IMR-90 (cell line): ENCODE data around the gene STK31. TPM values are rescaled to one million over a fixed set of nuclear protein-coding genes. Genes with fewer than 3 reads are reported as not detected.

ENCODE experiments used
- ATAC-seq: fragments of 200-7000 bp; cut with Tn5 transposase; 2 replicates; pipeline ENCODE4 v1.9.1; 2020; ENCODE audit warnings: low read depth, mild to moderate bottlenecking, moderate library complexity
- BruUV-seq: library from RNA; stranded (reverse); fragments of 400-500 nt; replicated peaks from 2 replicates; lab custom pipeline; 2021; lab: Mats Ljungman, UMichigan
- CTCF ChIA-PET: fragments of 300-600 bp; formaldehyde crosslinking; extraction: SDS; loops from one replicate; lab custom pipeline; 2021; ENCODE audit warnings: antibody characterized with exemption; lab: Yijun Ruan, JAX
- POLR2A ChIA-PET: fragments of 300-600 bp; sonication (Branson Sonifier 250); formaldehyde crosslinking; loops from one replicate; lab custom pipeline; 2022; ENCODE audit warnings: antibody characterized with exemption; ENCODE audit not compliant: unreplicated experiment; lab: Charles Lee
- DNase-seq: peaks from one replicate; pipeline ENCODE4 v3.0.0; 2013
- H2AFZ ChIP-seq: replicated peaks from 2 replicates; pipeline ENCODE3; 2013; ENCODE audit warnings: low read length, mild to moderate bottlenecking; ENCODE audit not compliant: poor library complexity
- H2AK5ac ChIP-seq: 2 replicates; pipeline ENCODE4 v1.6.1; 2013; ENCODE audit warnings: low read depth, low read length, inconsistent platforms
- H2AK9ac ChIP-seq: replicated peaks from 2 replicates; pipeline ENCODE3; 2013; ENCODE audit warnings: mild to moderate bottlenecking, low read depth, low read length, moderate library complexity; ENCODE audit not compliant: poor library complexity
- H2BK120ac ChIP-seq: 2 replicates; pipeline ENCODE4 v1.6.1; 2013; ENCODE audit warnings: low read depth, low read length, inconsistent platforms
- H2BK15ac ChIP-seq: 3 replicates; pipeline ENCODE4 v1.6.1; 2013; ENCODE audit warnings: low read depth, low read length, inconsistent platforms
- H2BK20ac ChIP-seq: 2 replicates; pipeline ENCODE4 v1.6.1; 2013; ENCODE audit warnings: low read depth, mild to moderate bottlenecking, inconsistent platforms, low read length, moderate library complexity
- H2BK5ac ChIP-seq: 2 replicates; pipeline ENCODE4 v1.6.1; 2013; ENCODE audit warnings: mild to moderate bottlenecking, low read depth, low read length, inconsistent platforms; ENCODE audit not compliant: poor library complexity, severe bottlenecking
- H3K14ac ChIP-seq: replicated peaks from 2 replicates; pipeline ENCODE4 v1.6.1; 2013; ENCODE audit warnings: low read depth, low read length, inconsistent platforms
- H3K18ac ChIP-seq: 2 replicates; pipeline ENCODE4 v1.6.1; 2013; ENCODE audit warnings: low read depth, low read length, control low read depth
- H3K23ac ChIP-seq: 2 replicates; pipeline ENCODE4 v1.6.1; 2013; ENCODE audit warnings: low read depth, low read length, inconsistent platforms
- H3K27ac ChIP-seq: 2 replicates; pipeline ENCODE4 v1.5.1; 2013; ENCODE audit warnings: mild to moderate bottlenecking, control low read depth, low read length; ENCODE audit not compliant: insufficient read depth
- H3K27me3 ChIP-seq: 2 replicates; pipeline ENCODE4 v1.6.1; 2013; ENCODE audit warnings: low read length; ENCODE audit not compliant: control insufficient read depth, insufficient read depth
- H3K36me3 ChIP-seq: 2 replicates; pipeline ENCODE4 v1.6.1; 2013; ENCODE audit warnings: low read length, mixed read lengths; ENCODE audit not compliant: control insufficient read depth, insufficient read depth
- H3K4ac ChIP-seq: 2 replicates; pipeline ENCODE4 v1.6.1; 2013; ENCODE audit warnings: low read depth, low read length, inconsistent platforms
- H3K4me1 ChIP-seq: 2 replicates; pipeline ENCODE4 v1.6.1; 2013; ENCODE audit warnings: low read length, mixed read lengths; ENCODE audit not compliant: control insufficient read depth, insufficient read depth
- H3K4me2 ChIP-seq: 2 replicates; pipeline ENCODE4 v1.6.1; 2013; ENCODE audit warnings: low read depth, mild to moderate bottlenecking, control low read depth, low read length, moderate library complexity
- H3K4me3 ChIP-seq: 2 replicates; pipeline ENCODE4 v1.5.1; 2013; ENCODE audit warnings: low read depth, mild to moderate bottlenecking, control low read depth, low read length, moderate library complexity; ENCODE audit not compliant: insufficient read depth
- H3K56ac ChIP-seq: 2 replicates; pipeline ENCODE4 v1.6.1; 2013; ENCODE audit warnings: low read length, inconsistent platforms; ENCODE audit not compliant: insufficient read depth; ENCODE audit errors: extremely low read depth
- H3K79me1 ChIP-seq, 2 experiments: 2 replicates each; pipeline ENCODE4 v1.6.1; 2013; ENCODE audit warnings: low read length in 2 of 2, inconsistent platforms in 1 of 2, low read depth in 1 of 2
- H3K9ac ChIP-seq: 2 replicates; pipeline ENCODE4 v1.6.1; 2013; ENCODE audit warnings: low read depth, low read length, control low read depth
- H3K9me1 ChIP-seq: 2 replicates; pipeline ENCODE4 v1.6.1; 2013; ENCODE audit warnings: low read length, inconsistent platforms; ENCODE audit not compliant: insufficient read depth
- H3K9me3 ChIP-seq: 2 replicates; pipeline ENCODE4 v1.6.1; 2013; ENCODE audit warnings: low read length; ENCODE audit not compliant: control insufficient read depth, insufficient read depth
- H4K20me1 ChIP-seq: 2 replicates; pipeline ENCODE4 v1.6.1; 2013; ENCODE audit warnings: low read length, inconsistent platforms; ENCODE audit not compliant: insufficient read depth
- H4K5ac ChIP-seq: 2 replicates; pipeline ENCODE4 v1.6.1; 2013; ENCODE audit warnings: mild to moderate bottlenecking, low read depth, low read length, control low read depth
- H4K8ac ChIP-seq, 2 experiments: 2 replicates each; pipeline ENCODE4 v1.6.1; 2013; ENCODE audit warnings: low read depth in 2 of 2, low read length in 2 of 2, control low read depth in 1 of 2, inconsistent platforms in 1 of 2
- H4K91ac ChIP-seq: 2 replicates; pipeline ENCODE4 v1.6.1; 2013; ENCODE audit warnings: low read depth, low read length, inconsistent platforms; ENCODE audit not compliant: insufficient read depth
- BHLHE40 ChIP-seq: fragments of 150-350 bp; IDR thresholded peaks from 2 replicates; pipeline ENCODE4 v1.6.1; 2016; ENCODE audit warnings: mild to moderate bottlenecking, low read depth, low read length
- CHD1 ChIP-seq: IDR thresholded peaks from 2 replicates; pipeline ENCODE4 v1.6.1; 2012; ENCODE audit warnings: low read depth, low read length, improper control_type of control experiment
- ELK1 ChIP-seq: fragments of 150-350 bp; IDR thresholded peaks from 2 replicates; pipeline ENCODE4 v1.6.1; 2016; ENCODE audit warnings: low read depth, mild to moderate bottlenecking, low read length, moderate library complexity, borderline replicate concordance
- MAFK ChIP-seq: IDR thresholded peaks from 2 replicates; pipeline ENCODE4 v1.6.1; 2012; ENCODE audit warnings: low read depth, low read length, improper control_type of control experiment
- MXI1 ChIP-seq: IDR thresholded peaks from 2 replicates; pipeline ENCODE4 v1.6.1; 2012; ENCODE audit warnings: low read depth, mild to moderate bottlenecking, low read length, moderate library complexity, borderline replicate concordance
- NFE2L2 ChIP-seq: fragments of 150-350 bp; IDR thresholded peaks from 2 replicates; pipeline ENCODE4 v1.6.1; 2016; ENCODE audit warnings: low read depth, mild to moderate bottlenecking, low read length
- RAD21 ChIP-seq: IDR thresholded peaks from 2 replicates; pipeline ENCODE4 v1.6.1; 2012; ENCODE audit warnings: low read length, improper control_type of control experiment
- RCOR1 ChIP-seq: IDR thresholded peaks from 2 replicates; pipeline ENCODE4 v1.6.1; 2012; ENCODE audit warnings: mild to moderate bottlenecking, low read length, improper control_type of control experiment; ENCODE audit not compliant: insufficient replicate concordance
- WGBS, 2 experiments: methylation state at CpG; one replicate each; pipeline versions ENCODE4 v1.1.5 to v1.1.7; 2013; ENCODE audit warnings: missing lambda C conversion rate in 2 of 2; ENCODE audit not compliant: insufficient read length in 1 of 2; ENCODE audit errors: extremely low coverage in 2 of 2; 5-methylcytosine and 5-hydroxymethylcytosine counted together
- dilution Hi-C: fragments of 300-500 bp; cut with HindIII; formaldehyde crosslinking; loops from one replicate; pipeline ENCODE4 v1.14.3; 2018; ENCODE audit warnings: low sequenced_read_pairs; ENCODE audit not compliant: unreplicated experiment
- in situ Hi-C: fragments of 300-500 bp; cut with MboI; formaldehyde crosslinking; loops from 3 replicates; pipeline ENCODE4 v1.14.3; 2019; ENCODE audit warnings: low sequenced_read_pairs, inconsistent platforms, mixed read lengths
- intact Hi-C: fragments of 100-400 bp; cut with micrococcal nuclease; formaldehyde crosslinking; loops from 2 replicates; pipeline ENCODE4 v1.10.0; 2022
- polyA plus RNA-seq, 3 experiments: library from polyadenylated mRNA; depleted of rRNA; stranded (reverse); fragments of >200 nt; gene quantifications; 2 replicates each; pipeline ENCODE4 v1.2.3, GENCODE V29; 2012; ENCODE audit warnings: low replicate concordance in 1 of 3
- total RNA-seq: library from RNA; depleted of rRNA; stranded (reverse); fragments of >200 nt; gene quantifications from 2 replicates; pipeline ENCODE4 v1.2.3, GENCODE V29; 2012
- TF ChIP-seq, protein P1 (sequence below): conservative IDR thresholded peaks from 2 replicates; pipeline ENCODE4 v1.5.1; 2012; ENCODE audit warnings: mild to moderate bottlenecking, low read depth, low read length, improper control_type of control experiment

STK31 gene
- total and polyA plus RNA-seq, 2 of the 4 experiments (the other 2 are of a cell fraction): not detected

DNA sequence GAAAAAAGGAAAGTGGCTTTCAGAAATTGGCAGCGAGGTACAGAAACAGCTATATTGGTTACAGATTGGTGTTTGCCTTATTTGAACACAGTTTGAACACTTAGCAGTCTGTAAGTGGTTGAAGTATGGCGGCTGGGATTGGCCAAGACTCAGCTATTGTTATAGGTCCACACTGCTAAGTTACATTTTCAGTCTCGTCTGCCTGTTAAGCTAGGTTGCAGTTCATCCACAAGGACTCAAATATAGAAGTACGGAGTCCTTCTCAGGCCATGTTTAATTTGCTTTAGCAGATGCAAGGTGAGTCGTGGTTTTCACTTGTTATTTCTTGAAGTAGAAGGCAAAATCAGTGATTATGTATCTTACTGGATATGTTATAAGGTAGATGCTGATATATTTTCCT, 73.1 kb downstream of the STK31 start:
- H4K91ac ChIP-seq: no peak overlapping the region
- no peak for TF ChIP-seq ELK1
- no peak for TF ChIP-seq MAFK
- TF ChIP-seq BHLHE40: no peak
- TF ChIP-seq MXI1: no peak
- no peak for TF ChIP-seq RCOR1
- TF ChIP-seq NFE2L2: no peak
- no peak for TF ChIP-seq RAD21
- TF ChIP-seq CHD1: no peak
- TF ChIP-seq, protein P1, sequence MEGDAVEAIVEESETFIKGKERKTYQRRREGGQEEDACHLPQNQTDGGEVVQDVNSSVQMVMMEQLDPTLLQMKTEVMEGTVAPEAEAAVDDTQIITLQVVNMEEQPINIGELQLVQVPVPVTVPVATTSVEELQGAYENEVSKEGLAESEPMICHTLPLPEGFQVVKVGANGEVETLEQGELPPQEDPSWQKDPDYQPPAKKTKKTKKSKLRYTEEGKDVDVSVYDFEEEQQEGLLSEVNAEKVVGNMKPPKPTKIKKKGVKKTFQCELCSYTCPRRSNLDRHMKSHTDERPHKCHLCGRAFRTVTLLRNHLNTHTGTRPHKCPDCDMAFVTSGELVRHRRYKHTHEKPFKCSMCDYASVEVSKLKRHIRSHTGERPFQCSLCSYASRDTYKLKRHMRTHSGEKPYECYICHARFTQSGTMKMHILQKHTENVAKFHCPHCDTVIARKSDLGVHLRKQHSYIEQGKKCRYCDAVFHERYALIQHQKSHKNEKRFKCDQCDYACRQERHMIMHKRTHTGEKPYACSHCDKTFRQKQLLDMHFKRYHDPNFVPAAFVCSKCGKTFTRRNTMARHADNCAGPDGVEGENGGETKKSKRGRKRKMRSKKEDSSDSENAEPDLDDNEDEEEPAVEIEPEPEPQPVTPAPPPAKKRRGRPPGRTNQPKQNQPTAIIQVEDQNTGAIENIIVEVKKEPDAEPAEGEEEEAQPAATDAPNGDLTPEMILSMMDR: no peak
- dilution Hi-C loops (no loop called here), in situ Hi-C loops (no loop called here), intact Hi-C loops (no loop called here)
- no peaks in the 10 kb centered on the region for H3K79me1 ChIP-seq
- H4K20me1 ChIP-seq: no peaks in the 10 kb centered on the region; the same call in 1 of the 2 replicates
- no peak overlapping the region for H2AK9ac ChIP-seq
- no TSS peak for BruUV-seq
- H2AFZ ChIP-seq: no peak overlapping the region
- H2BK120ac ChIP-seq: no peak overlapping the region
- no peaks in the 10 kb centered on the region for H3K4me1 ChIP-seq
- WGBS, 2 experiments: 57% methylated on average over 4 of the region's 5 CpGs; no CpG with 5 or more reads in 1 of the 2 experiments
- H3K14ac ChIP-seq: no peak overlapping the region
- no peak overlapping the region for H3K4me2 ChIP-seq
- no peak overlapping the region for H3K27ac ChIP-seq
- no peaks in the 10 kb centered on the region for H3K27me3 ChIP-seq
- H3K9me3 ChIP-seq: no peaks in the 10 kb centered on the region
- H3K9ac ChIP-seq: no peak overlapping the region
- H2BK5ac ChIP-seq: no peak overlapping the region
- POLR2A ChIA-PET: no interaction called here
- H3K23ac ChIP-seq: no peak overlapping the region
- CTCF ChIA-PET: interaction anchor here (0.6 kb wide), 1 partner anchor 236 kb away, joined by 3 read pairs; no protein-coding TSS in a partner anchor
- no peak overlapping the region for H2AK5ac ChIP-seq
- H3K9me1 ChIP-seq: no peaks in the 10 kb centered on the region
- no peak overlapping the region for H3K4ac ChIP-seq
- no peak overlapping the region for H3K18ac ChIP-seq
- no peak overlapping the region for H2BK15ac ChIP-seq
- no peak overlapping the region for H2BK20ac ChIP-seq
- no peak overlapping the region for H3K56ac ChIP-seq
- no peak overlapping the region for H4K5ac ChIP-seq
- DNase-seq: no peak
- ATAC-seq: no peak
- H4K8ac ChIP-seq: no peak overlapping the region
- no peaks in the 10 kb centered on the region for H3K36me3 ChIP-seq
- H3K4me3 ChIP-seq: no peak overlapping the region
